ENCODE results near the gene ANAPC5.

GRCh38 chr12:121397521-121397920 lies 45.3 kb upstream of the ANAPC5 start:
- TF ChIP-seq, protein P1, sequence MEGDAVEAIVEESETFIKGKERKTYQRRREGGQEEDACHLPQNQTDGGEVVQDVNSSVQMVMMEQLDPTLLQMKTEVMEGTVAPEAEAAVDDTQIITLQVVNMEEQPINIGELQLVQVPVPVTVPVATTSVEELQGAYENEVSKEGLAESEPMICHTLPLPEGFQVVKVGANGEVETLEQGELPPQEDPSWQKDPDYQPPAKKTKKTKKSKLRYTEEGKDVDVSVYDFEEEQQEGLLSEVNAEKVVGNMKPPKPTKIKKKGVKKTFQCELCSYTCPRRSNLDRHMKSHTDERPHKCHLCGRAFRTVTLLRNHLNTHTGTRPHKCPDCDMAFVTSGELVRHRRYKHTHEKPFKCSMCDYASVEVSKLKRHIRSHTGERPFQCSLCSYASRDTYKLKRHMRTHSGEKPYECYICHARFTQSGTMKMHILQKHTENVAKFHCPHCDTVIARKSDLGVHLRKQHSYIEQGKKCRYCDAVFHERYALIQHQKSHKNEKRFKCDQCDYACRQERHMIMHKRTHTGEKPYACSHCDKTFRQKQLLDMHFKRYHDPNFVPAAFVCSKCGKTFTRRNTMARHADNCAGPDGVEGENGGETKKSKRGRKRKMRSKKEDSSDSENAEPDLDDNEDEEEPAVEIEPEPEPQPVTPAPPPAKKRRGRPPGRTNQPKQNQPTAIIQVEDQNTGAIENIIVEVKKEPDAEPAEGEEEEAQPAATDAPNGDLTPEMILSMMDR (IDR thresholded peaks at IDR 0.05), result no peak
- TF ChIP-seq POLR2A (IDR thresholded peaks at IDR 0.05), result no peak

Data from esophagus squamous epithelium (tissue), 4 donors.